Measurements from ENCODE around the gene PTPRN2.

DNA sequence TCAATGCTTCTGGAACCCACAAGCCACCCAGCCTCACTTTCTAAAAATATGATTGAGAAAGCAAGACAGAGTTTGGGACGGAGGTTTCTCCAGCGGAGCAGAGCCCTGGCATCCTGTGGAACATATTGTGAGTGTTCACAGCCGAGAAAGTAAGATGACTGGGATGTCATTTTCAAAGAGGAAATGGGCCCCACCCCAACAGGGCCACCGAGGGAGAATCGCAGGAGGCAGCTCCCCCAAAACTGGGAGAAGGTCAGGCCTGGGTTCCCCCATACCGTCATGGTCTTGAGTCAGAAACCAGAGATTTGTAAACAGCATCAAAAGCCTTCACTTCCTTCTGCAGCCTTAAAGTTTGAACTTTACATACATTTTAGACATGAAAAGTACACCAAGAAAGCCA, 560.0 kb downstream of the PTPRN2 start:
- no peak for TF ChIP-seq CTCF (IDR thresholded peaks at IDR 0.05 in 2 of 3, conservative IDR thresholded peaks at IDR 0.05 in 1 of 3; ENCODE audit: borderline replicate concordance in 1 of 3, insufficient read depth in 1 of 3, low read depth in 2 of 3, low read length in 2 of 3)
- TF ChIP-seq CEBPB (IDR thresholded peaks at IDR 0.05; ENCODE audit: low read depth), result no peak
- TF ChIP-seq EZH2 (IDR thresholded peaks at IDR 0.05), result no peak
- TF ChIP-seq POLR2A (IDR thresholded peaks at IDR 0.05; ENCODE audit: borderline replicate concordance, extremely low read depth, insufficient read depth, insufficient read length), result no peak
- TF ChIP-seq ZNF274 (IDR thresholded peaks at IDR 0.05; ENCODE audit: low read depth, low read length), result no peak
- TF ChIP-seq EZH2phosphoT487 (IDR thresholded peaks at IDR 0.05; ENCODE audit: borderline replicate concordance), result no peak
- no peak for TF ChIP-seq MAX (IDR thresholded peaks at IDR 0.05)
- TF ChIP-seq POLR2AphosphoS5 (IDR thresholded peaks at IDR 0.05; ENCODE audit: low read depth, low read length), result no peak
- TF ChIP-seq RAD21 (IDR thresholded peaks at IDR 0.05; ENCODE audit: low read depth), result no peak
- TF ChIP-seq, protein P1, sequence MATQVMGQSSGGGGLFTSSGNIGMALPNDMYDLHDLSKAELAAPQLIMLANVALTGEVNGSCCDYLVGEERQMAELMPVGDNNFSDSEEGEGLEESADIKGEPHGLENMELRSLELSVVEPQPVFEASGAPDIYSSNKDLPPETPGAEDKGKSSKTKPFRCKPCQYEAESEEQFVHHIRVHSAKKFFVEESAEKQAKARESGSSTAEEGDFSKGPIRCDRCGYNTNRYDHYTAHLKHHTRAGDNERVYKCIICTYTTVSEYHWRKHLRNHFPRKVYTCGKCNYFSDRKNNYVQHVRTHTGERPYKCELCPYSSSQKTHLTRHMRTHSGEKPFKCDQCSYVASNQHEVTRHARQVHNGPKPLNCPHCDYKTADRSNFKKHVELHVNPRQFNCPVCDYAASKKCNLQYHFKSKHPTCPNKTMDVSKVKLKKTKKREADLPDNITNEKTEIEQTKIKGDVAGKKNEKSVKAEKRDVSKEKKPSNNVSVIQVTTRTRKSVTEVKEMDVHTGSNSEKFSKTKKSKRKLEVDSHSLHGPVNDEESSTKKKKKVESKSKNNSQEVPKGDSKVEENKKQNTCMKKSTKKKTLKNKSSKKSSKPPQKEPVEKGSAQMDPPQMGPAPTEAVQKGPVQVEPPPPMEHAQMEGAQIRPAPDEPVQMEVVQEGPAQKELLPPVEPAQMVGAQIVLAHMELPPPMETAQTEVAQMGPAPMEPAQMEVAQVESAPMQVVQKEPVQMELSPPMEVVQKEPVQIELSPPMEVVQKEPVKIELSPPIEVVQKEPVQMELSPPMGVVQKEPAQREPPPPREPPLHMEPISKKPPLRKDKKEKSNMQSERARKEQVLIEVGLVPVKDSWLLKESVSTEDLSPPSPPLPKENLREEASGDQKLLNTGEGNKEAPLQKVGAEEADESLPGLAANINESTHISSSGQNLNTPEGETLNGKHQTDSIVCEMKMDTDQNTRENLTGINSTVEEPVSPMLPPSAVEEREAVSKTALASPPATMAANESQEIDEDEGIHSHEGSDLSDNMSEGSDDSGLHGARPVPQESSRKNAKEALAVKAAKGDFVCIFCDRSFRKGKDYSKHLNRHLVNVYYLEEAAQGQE (IDR thresholded peaks at IDR 0.05; ENCODE audit: low read depth), result no peak
- no peak for TF ChIP-seq EGR1 (IDR thresholded peaks at IDR 0.05; ENCODE audit: low read depth)
- TF ChIP-seq ZFX (IDR thresholded peaks at IDR 0.05), result no peak
- TF ChIP-seq SP1 (IDR thresholded peaks at IDR 0.05; ENCODE audit: low read depth), result no peak
